A549 (cell line): ENCODE results near the gene EML2. TPM values are rescaled to one million over a fixed set of nuclear protein-coding genes. Genes with fewer than 3 reads are reported as not detected.

Source experiments
- BHLHE40 ChIP-seq: IDR thresholded peaks from 2 replicates; pipeline ENCODE4 v1.6.1; 2012; ENCODE audit warnings: low read depth, low read length, inconsistent platforms
- CBX8 ChIP-seq: fragments of 200-600 bp; sonication (generic); IDR thresholded peaks from 2 replicates; pipeline ENCODE4 v1.6.1; 2016
- CTCF ChIP-seq: fragments of >200 bp; sonication (Bioruptor Twin); formaldehyde crosslinking; IDR thresholded peaks from 3 replicates; pipeline ENCODE4 v1.5.1; 2016
- EHF ChIP-seq: fragments of 250-450 bp; sonication (Bioruptor Pico); IDR thresholded peaks from 2 replicates; pipeline ENCODE4 v1.5.0; 2020; ENCODE audit warnings: mild to moderate bottlenecking
- EHMT2 ChIP-seq: fragments of 200-600 bp; sonication (generic); IDR thresholded peaks from 2 replicates; pipeline ENCODE4 v1.6.1; 2016; ENCODE audit warnings: antibody characterized with exemption, low read depth, mild to moderate bottlenecking, moderate library complexity
- FOSB ChIP-seq: fragments of 250-450 bp; sonication (Bioruptor Pico); IDR thresholded peaks from 2 replicates; pipeline ENCODE4 v1.5.0; 2020; ENCODE audit warnings: mild to moderate bottlenecking, moderate library complexity
- FOSL2 ChIP-seq, 2 experiments: fragments of 450-650 bp in 1 of 2; fragments of >200 bp in 1 of 2; sonication (Bioruptor Twin) in 1 of 2; formaldehyde crosslinking; IDR thresholded peaks; 2 replicates each; pipeline versions ENCODE4 v1.5.0 to v1.6.1; 2016 to 2020; ENCODE audit warnings: mild to moderate bottlenecking in 1 of 2, moderate library complexity in 1 of 2
- GATA3 ChIP-seq: IDR thresholded peaks from 2 replicates; pipeline ENCODE4 v1.6.1; 2012; ENCODE audit warnings: borderline replicate concordance
- HDAC2 ChIP-seq: fragments of 200-600 bp; sonication (generic); IDR thresholded peaks from 2 replicates; pipeline ENCODE4 v1.6.1; 2016
- HOXA7 ChIP-seq: fragments of 250-450 bp; sonication (Bioruptor Pico); IDR thresholded peaks from 2 replicates; pipeline ENCODE4 v1.5.0; 2020; ENCODE audit warnings: mild to moderate bottlenecking, moderate library complexity
- HOXB13 ChIP-seq: fragments of 250-450 bp; sonication (Bioruptor Pico); IDR thresholded peaks from 2 replicates; pipeline ENCODE4 v1.5.0; 2020; ENCODE audit warnings: low read depth, mild to moderate bottlenecking, moderate library complexity
- KDM1A ChIP-seq: fragments of 200-600 bp; sonication (generic); IDR thresholded peaks from 2 replicates; pipeline ENCODE4 v1.6.1; 2016; ENCODE audit warnings: low read depth, mild to moderate bottlenecking
- KDM5A ChIP-seq: fragments of 200-600 bp; sonication (generic); IDR thresholded peaks from 2 replicates; pipeline ENCODE4 v1.6.1; 2016; ENCODE audit warnings: antibody characterized with exemption, mild to moderate bottlenecking
- MAX ChIP-seq: IDR thresholded peaks from 2 replicates; pipeline ENCODE4 v1.6.1; 2012
- MYC ChIP-seq: IDR thresholded peaks from 2 replicates; pipeline ENCODE4 v1.6.1; 2012; ENCODE audit warnings: mild to moderate bottlenecking, inconsistent platforms, low read length, improper control_type of control experiment, borderline replicate concordance
- NFE2L2 ChIP-seq: fragments of 150-350 bp; conservative IDR thresholded peaks from 2 replicates; pipeline ENCODE4 v1.6.1; 2014; ENCODE audit warnings: low read length
- PBX3 ChIP-seq: IDR thresholded peaks from 2 replicates; pipeline ENCODE4 v1.6.1; 2012
- PHF8 ChIP-seq: fragments of 200-600 bp; sonication (generic); IDR thresholded peaks from 2 replicates; pipeline ENCODE4 v1.6.1; 2016; ENCODE audit warnings: low read depth, mild to moderate bottlenecking, antibody characterized with exemption, moderate library complexity, borderline replicate concordance
- POLR2AphosphoS2 ChIP-seq: conservative IDR thresholded peaks from 2 replicates; pipeline ENCODE4 v1.6.1; 2012; ENCODE audit warnings: low read length, improper control_type of control experiment, inconsistent platforms
- RARB ChIP-seq: fragments of 250-450 bp; sonication (Bioruptor Pico); IDR thresholded peaks from 2 replicates; pipeline ENCODE4 v1.8.0; 2021; ENCODE audit warnings: mild to moderate bottlenecking, moderate library complexity
- REST ChIP-seq: fragments of 200-600 bp; sonication (generic); IDR thresholded peaks from 2 replicates; pipeline ENCODE4 v1.6.1; 2016; ENCODE audit warnings: antibody characterized with exemption, mild to moderate bottlenecking, moderate library complexity
- RFX5 ChIP-seq: fragments of 450-650 bp; IDR thresholded peaks from 2 replicates; pipeline ENCODE4 v1.7.1; 2014; ENCODE audit warnings: antibody characterized with exemption, mild to moderate bottlenecking, moderate library complexity
- RNF2 ChIP-seq: fragments of 200-600 bp; sonication (generic); IDR thresholded peaks from 2 replicates; pipeline ENCODE4 v1.6.1; 2016; ENCODE audit warnings: low read depth, mild to moderate bottlenecking, antibody characterized with exemption, moderate library complexity, borderline replicate concordance
- SREBF2 ChIP-seq: fragments of 450-650 bp; IDR thresholded peaks from 2 replicates; pipeline ENCODE4 v1.6.1; 2014; ENCODE audit warnings: mild to moderate bottlenecking, moderate library complexity
- ZFP36 ChIP-seq: fragments of 450-650 bp; IDR thresholded peaks from 2 replicates; pipeline ENCODE4 v1.6.1; 2014; ENCODE audit warnings: borderline replicate concordance; ENCODE audit not compliant: partially characterized antibody
- ZNF302 ChIP-seq: fragments of 250-450 bp; sonication (Bioruptor Pico); IDR thresholded peaks from 2 replicates; pipeline ENCODE4 v1.9.0; 2021; ENCODE audit warnings: inconsistent platforms, mild to moderate bottlenecking, moderate library complexity
- polyA plus RNA-seq, 4 experiments: library from polyadenylated mRNA; depleted of rRNA in 3 of 4; stranded (reverse); fragments of >200 nt; fragmentation: RNase III in 1 of 4; extraction: RNeasy Plus Mini Kit Qiagen cat#74134 plus additional on column Dnase treatment in 1 of 4; gene quantifications; 2 replicates in 3 of 4; 3 replicates in 1 of 4; pipeline ENCODE4 v1.2.3, GENCODE V29; 2011 to 2017

The EML2 gene
- polyA plus RNA-seq, 2 of the 4 experiments (the other 2 are of a cell fraction) = 22.7 to 25.9 TPM

GRCh38 chr19:45643024-45643926 lies 4.1 kb upstream of the EML2 start (continued):
- TF ChIP-seq PHF8 (no peak), FOSB (CRISPR knock-in tag) (no peak), RNF2 (no peak), EHF (no peak), MYC (0 out of 2 replicates have a peak, but pooled peaks have one; percentile 55), GATA3 (no peak), POLR2AphosphoS2 (no peak), EHMT2 (no peak), HOXA7 (CRISPR knock-in tag) (no peak), ZFP36 (no peak), CBX8 (no peak), RARB (CRISPR knock-in tag) (no peak), NFE2L2 (0 out of 2 replicates have a peak, but pooled peaks have one; percentile 8), MAX (peak; percentile 78), SREBF2 (no peak), RFX5 (no peak), BHLHE40 (no peak), KDM1A (no peak), FOSL2 (IDR thresholded peaks at IDR 0.05) (no peak; the same call in 1 of the 2 replicates), FOSL2 (CRISPR knock-in tag; IDR thresholded peaks at IDR 0.05) (peak; percentile 79), ZNF302 (no peak), CTCF (peak; percentile 99), PBX3 (no peak), HDAC2 (no peak), REST (no peak), HOXB13 (CRISPR knock-in tag) (no peak), KDM5A (no peak)
- TF ChIP-seq, all 56 proteins: peak for 8
